TTC549 (cell line): ENCODE measurements around the gene OOEP.
"Not testable (repeated sequence)": the region's sequence is repeated elsewhere in the genome, so short reads cannot be mapped to it uniquely, and the experiment has no call there.

Experiments
- FAIRE-seq: peaks from 2 replicates; lab custom pipeline; 2012; peaks lifted over from hg19 to GRCh38; lab: Jason Lieb, UNC

The OOEP gene

GRCh38 chr6:73369563-73369962 is at the start of gene OOEP:
TSS of gene OOEP (minus strand) at chr6:73369897. CDS start at chr6:73369792, 105 bp downstream.
- FAIRE-seq: no peak

GRCh38 chr6:73418081-73418741 is 48.5 kb upstream of the OOEP start:
- no peak for FAIRE-seq

- FAIRE-seq: no peak
These were observed 43.4 kb upstream of the OOEP start for GRCh38 chr6:73413102-73413501.

- no peak for FAIRE-seq
These were observed 39.7 kb upstream of the OOEP start for GRCh38 chr6:73409395-73409794.

- FAIRE-seq: no peak
These were observed 31.0 kb upstream of the OOEP start for GRCh38 chr6:73400656-73401055.

- FAIRE-seq: no peak
These were observed 26.2 kb upstream of the OOEP start for GRCh38 chr6:73395875-73396274.

- FAIRE-seq: no peak
These were observed 25.1 kb upstream of the OOEP start, which contains the start of gene DDX43 for GRCh38 chr6:73394577-73395354. TSS of gene DDX43 (plus strand) at chr6:73394828. CDS start at chr6:73394906, 78 bp downstream.

GRCh38 chr6:73393278-73393677 is 23.6 kb upstream of the OOEP start:
- FAIRE-seq: no peak

- not testable (repeated sequence) for FAIRE-seq
These were observed 22.5 kb upstream of the OOEP start for GRCh38 chr6:73392188-73392587.

- no peak for FAIRE-seq
These were observed 22.0 kb upstream of the OOEP start for GRCh38 chr6:73391675-73392074.

- no peak for FAIRE-seq
These were observed 20.2 kb upstream of the OOEP start for GRCh38 chr6:73389854-73390253.

GRCh38 chr6:73388800-73389512 is 19.3 kb upstream of the OOEP start:
- no peak for FAIRE-seq

GRCh38 chr6:73388433-73388799 is 18.7 kb upstream of the OOEP start:
- no peak for FAIRE-seq

- no peak for FAIRE-seq
These were observed 12.9 kb upstream of the OOEP start for GRCh38 chr6:73382462-73383113.

GRCh38 chr6:73381531-73381930 is 11.8 kb upstream of the OOEP start:
- not testable (repeated sequence) for FAIRE-seq

GRCh38 chr6:73377225-73377624 is 7.5 kb upstream of the OOEP start:
- FAIRE-seq: no peak

GRCh38 chr6:73375216-73375615 is 5.5 kb upstream of the OOEP start:
- FAIRE-seq: no peak

- no peak for FAIRE-seq
These were observed 2.8 kb upstream of the OOEP start for GRCh38 chr6:73372516-73372915.

- no peak for FAIRE-seq
These were observed 2.3 kb upstream of the OOEP start for GRCh38 chr6:73371984-73372383.

- FAIRE-seq: no peak
These were observed 540 bp downstream of the OOEP start for GRCh38 chr6:73369157-73369556.

GRCh38 chr6:73368675-73369074 is 1.0 kb downstream of the OOEP start:
- FAIRE-seq: no peak

- FAIRE-seq: no peak
These were observed 1.8 kb downstream of the OOEP start for GRCh38 chr6:73367761-73368355.
